WTC11 (cell line): ENCODE measurements around the gene ADAD2. TPM values are rescaled to one million over a fixed set of nuclear protein-coding genes. Genes with fewer than 3 reads are reported as not detected.

Experiments
- ATAC-seq: fragments of 200-7000 bp; cut with Tn5 transposase; 2 replicates; pipeline ENCODE4 v1.10.0; 2021; ENCODE audit warnings: mild to moderate bottlenecking, moderate library complexity
- CTCF ChIA-PET: fragments of 300-600 bp; sonication (Branson Sonifier 250); formaldehyde crosslinking; loops from one replicate; lab custom pipeline; 2021; ENCODE audit warnings: antibody characterized with exemption; lab: Charles Lee
- POLR2A ChIA-PET: fragments of 350-600 bp; sonication (Branson Sonifier 250); formaldehyde crosslinking; loops from one replicate; lab custom pipeline; 2021; ENCODE audit warnings: antibody characterized with exemption; lab: Charles Lee
- DNase-seq: peaks from one replicate; pipeline ENCODE4 v3.0.0; 2021; ENCODE audit warnings: low spot score
- H3K27ac Mint-ChIP-seq: 2 replicates; pipeline ENCODE4 v1.8.0; 2021; ENCODE audit warnings: mixed read lengths
- H3K27me3 Mint-ChIP-seq: 2 replicates; pipeline ENCODE4 v1.8.0; 2021; ENCODE audit warnings: low read depth, mild to moderate bottlenecking, moderate library complexity, mixed read lengths
- H3K36me3 Mint-ChIP-seq: 2 replicates; pipeline ENCODE4 v1.8.0; 2021; ENCODE audit warnings: mixed read lengths
- H3K4me1 Mint-ChIP-seq: 2 replicates; pipeline ENCODE4 v1.8.0; 2022; ENCODE audit warnings: mixed read lengths
- H3K4me3 Mint-ChIP-seq: 2 replicates; pipeline ENCODE4 v1.8.0; 2021; ENCODE audit warnings: mild to moderate bottlenecking, moderate library complexity, mixed read lengths
- H3K9me3 Mint-ChIP-seq: 2 replicates; pipeline ENCODE4 v1.8.0; 2021; ENCODE audit warnings: mixed read lengths
- AFF4 ChIP-seq: sonication (generic); formaldehyde crosslinking; IDR thresholded peaks from 2 replicates; pipeline ENCODE4 v1.8.1; 2023; ENCODE audit warnings: mild to moderate bottlenecking, missing genetic modification reagents, borderline replicate concordance
- AR ChIP-seq: fragments of 250-450 bp; sonication (Bioruptor Pico); IDR thresholded peaks from 2 replicates; pipeline ENCODE4 v1.9.0; 2021; ENCODE audit warnings: mild to moderate bottlenecking
- E2F5 ChIP-seq: sonication (generic); formaldehyde crosslinking; IDR thresholded peaks from 2 replicates; pipeline ENCODE4 v1.8.1; 2022; ENCODE audit warnings: mild to moderate bottlenecking, moderate library complexity, missing genetic modification reagents
- GABPB1 ChIP-seq: sonication (generic); formaldehyde crosslinking; IDR thresholded peaks from 2 replicates; pipeline ENCODE4 v1.8.1; 2023; ENCODE audit warnings: mild to moderate bottlenecking, missing genetic modification reagents
- IRF1 ChIP-seq: sonication (generic); formaldehyde crosslinking; IDR thresholded peaks from 2 replicates; pipeline ENCODE4 v1.8.0; 2023; ENCODE audit warnings: missing genetic modification reagents
- KAT7 ChIP-seq: sonication (generic); formaldehyde crosslinking; IDR thresholded peaks from 2 replicates; pipeline ENCODE4 v1.8.1; 2023; ENCODE audit warnings: missing genetic modification reagents, mild to moderate bottlenecking, borderline replicate concordance
- NFYB ChIP-seq: sonication (generic); formaldehyde crosslinking; conservative IDR thresholded peaks from 2 replicates; pipeline ENCODE4 v1.8.0; 2022; ENCODE audit warnings: low read depth, missing genetic modification reagents
- NR1H2 ChIP-seq: sonication (generic); formaldehyde crosslinking; IDR thresholded peaks from 2 replicates; pipeline ENCODE4 v1.9.0; 2021; ENCODE audit warnings: mild to moderate bottlenecking, moderate library complexity, missing genetic modification reagents
- OVOL2 ChIP-seq: fragments of 250-450 bp; sonication (Bioruptor Pico); IDR thresholded peaks from 2 replicates; pipeline ENCODE4 v1.9.0; 2021; ENCODE audit warnings: mild to moderate bottlenecking, borderline replicate concordance
- PREB ChIP-seq: sonication (generic); formaldehyde crosslinking; IDR thresholded peaks from 2 replicates; pipeline ENCODE4 v1.8.1; 2022; ENCODE audit warnings: mild to moderate bottlenecking, missing genetic modification reagents, moderate library complexity, borderline replicate concordance
- TEAD1 ChIP-seq: sonication (generic); formaldehyde crosslinking; IDR thresholded peaks from 2 replicates; pipeline ENCODE4 v1.8.0; 2022; ENCODE audit warnings: mild to moderate bottlenecking, missing genetic modification reagents
- ZNF219 ChIP-seq: sonication (generic); formaldehyde crosslinking; IDR thresholded peaks from 2 replicates; pipeline ENCODE4 v1.8.0; 2023; ENCODE audit warnings: missing genetic modification reagents, mild to moderate bottlenecking, borderline replicate concordance
- total RNA-seq: library from RNA; stranded (reverse); gene quantifications from 3 replicates; pipeline ENCODE4 v1.2.3, GENCODE V29; 2021
- TF ChIP-seq, protein P1 (sequence below): sonication (generic); formaldehyde crosslinking; IDR thresholded peaks from 2 replicates; pipeline ENCODE4 v1.8.1; 2023; ENCODE audit warnings: mild to moderate bottlenecking, missing genetic modification reagents
- TF ChIP-seq, protein P2 (sequence below): sonication (generic); formaldehyde crosslinking; IDR thresholded peaks from 2 replicates; pipeline ENCODE4 v1.8.1; 2022; ENCODE audit warnings: low read depth, missing genetic modification reagents, borderline replicate concordance
- TF ChIP-seq, protein P3 (sequence below): sonication (generic); formaldehyde crosslinking; IDR thresholded peaks from 2 replicates; pipeline ENCODE4 v1.8.1; 2023; ENCODE audit warnings: mild to moderate bottlenecking, missing genetic modification reagents
- TF ChIP-seq, protein P4 (sequence below): sonication (generic); formaldehyde crosslinking; IDR thresholded peaks from 2 replicates; pipeline ENCODE4 v1.8.0; 2022; ENCODE audit warnings: missing genetic modification reagents

The ADAD2 gene
- total RNA-seq, 1 experiment from 2014 or later, result 1.6 TPM

GRCh38 chr16:84243732-84244131 lies 52.8 kb downstream of the ADAD2 start:
- ChIA-PET POLR2A (no interaction called here), CTCF (interaction anchor here (2.4 kb wide), 1 partner anchor 64 kb away, joined by 7 read pairs; no protein-coding TSS in a partner anchor)
- H3K27ac Mint-ChIP-seq, result no peak overlapping the region
- ATAC-seq (peak; percentile 24), DNase-seq (no peak)
- H3K4me1 Mint-ChIP-seq, result no peaks in the 10 kb centered on the region
- H3K9me3 Mint-ChIP-seq, result peaks cover 19% of the 10 kb centered on the region
- no peaks in the 10 kb centered on the region for H3K27me3 Mint-ChIP-seq
- TF ChIP-seq ZNF219 (CRISPR knock-in tag) (no peak), TEAD1 (no peak), PREB (CRISPR knock-in tag) (no peak)
- TF ChIP-seq, protein P1, sequence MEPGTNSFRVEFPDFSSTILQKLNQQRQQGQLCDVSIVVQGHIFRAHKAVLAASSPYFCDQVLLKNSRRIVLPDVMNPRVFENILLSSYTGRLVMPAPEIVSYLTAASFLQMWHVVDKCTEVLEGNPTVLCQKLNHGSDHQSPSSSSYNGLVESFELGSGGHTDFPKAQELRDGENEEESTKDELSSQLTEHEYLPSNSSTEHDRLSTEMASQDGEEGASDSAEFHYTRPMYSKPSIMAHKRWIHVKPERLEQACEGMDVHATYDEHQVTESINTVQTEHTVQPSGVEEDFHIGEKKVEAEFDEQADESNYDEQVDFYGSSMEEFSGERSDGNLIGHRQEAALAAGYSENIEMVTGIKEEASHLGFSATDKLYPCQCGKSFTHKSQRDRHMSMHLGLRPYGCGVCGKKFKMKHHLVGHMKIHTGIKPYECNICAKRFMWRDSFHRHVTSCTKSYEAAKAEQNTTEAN, result no peak
- H3K4me3 Mint-ChIP-seq, result no peak overlapping the region
- no peaks in the 10 kb centered on the region for H3K36me3 Mint-ChIP-seq

DNA sequence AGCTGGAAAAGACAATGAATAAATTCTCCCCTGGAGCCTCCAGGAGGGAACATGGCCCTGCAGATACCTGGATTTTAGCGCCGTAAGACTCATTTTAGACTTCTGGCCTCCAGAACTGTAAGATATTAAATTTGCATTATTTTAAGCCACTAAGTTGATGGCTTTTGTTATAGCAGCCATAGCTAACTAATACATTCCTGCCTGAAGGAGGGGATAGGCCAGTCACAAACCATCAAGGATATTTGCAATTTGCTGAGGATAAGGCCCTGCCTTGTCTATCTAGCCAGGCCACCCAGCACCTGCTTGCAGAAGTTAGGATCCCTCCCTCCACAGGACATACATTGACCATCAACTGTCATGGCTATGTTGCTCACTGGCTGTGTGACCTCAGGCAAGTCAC lies 53.8 kb downstream of the ADAD2 start:
- ATAC-seq (no peak), DNase-seq (no peak)
- ChIA-PET POLR2A (no interaction called here), CTCF (no interaction called here)
- Mint-ChIP-seq H3K9me3 (peaks cover 19% of the 10 kb centered on the region), H3K27ac (no peak overlapping the region), H3K36me3 (no peaks in the 10 kb centered on the region), H3K27me3 (no peaks in the 10 kb centered on the region), H3K4me3 (no peak overlapping the region), H3K4me1 (no peaks in the 10 kb centered on the region)
- TF ChIP-seq AR (CRISPR knock-in tag), result no peak
- TF ChIP-seq OVOL2, result no peak
- TF ChIP-seq NR1H2 (CRISPR knock-in tag), result no peak
- TF ChIP-seq AFF4 (CRISPR knock-in tag), result no peak
- TF ChIP-seq NFYB (CRISPR knock-in tag), result no peak
- TF ChIP-seq IRF1 (CRISPR knock-in tag), result no peak
- TF ChIP-seq, protein P2, sequence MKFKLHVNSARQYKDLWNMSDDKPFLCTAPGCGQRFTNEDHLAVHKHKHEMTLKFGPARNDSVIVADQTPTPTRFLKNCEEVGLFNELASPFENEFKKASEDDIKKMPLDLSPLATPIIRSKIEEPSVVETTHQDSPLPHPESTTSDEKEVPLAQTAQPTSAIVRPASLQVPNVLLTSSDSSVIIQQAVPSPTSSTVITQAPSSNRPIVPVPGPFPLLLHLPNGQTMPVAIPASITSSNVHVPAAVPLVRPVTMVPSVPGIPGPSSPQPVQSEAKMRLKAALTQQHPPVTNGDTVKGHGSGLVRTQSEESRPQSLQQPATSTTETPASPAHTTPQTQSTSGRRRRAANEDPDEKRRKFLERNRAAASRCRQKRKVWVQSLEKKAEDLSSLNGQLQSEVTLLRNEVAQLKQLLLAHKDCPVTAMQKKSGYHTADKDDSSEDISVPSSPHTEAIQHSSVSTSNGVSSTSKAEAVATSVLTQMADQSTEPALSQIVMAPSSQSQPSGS (CRISPR knock-in tag), result no peak
- TF ChIP-seq, protein P3, sequence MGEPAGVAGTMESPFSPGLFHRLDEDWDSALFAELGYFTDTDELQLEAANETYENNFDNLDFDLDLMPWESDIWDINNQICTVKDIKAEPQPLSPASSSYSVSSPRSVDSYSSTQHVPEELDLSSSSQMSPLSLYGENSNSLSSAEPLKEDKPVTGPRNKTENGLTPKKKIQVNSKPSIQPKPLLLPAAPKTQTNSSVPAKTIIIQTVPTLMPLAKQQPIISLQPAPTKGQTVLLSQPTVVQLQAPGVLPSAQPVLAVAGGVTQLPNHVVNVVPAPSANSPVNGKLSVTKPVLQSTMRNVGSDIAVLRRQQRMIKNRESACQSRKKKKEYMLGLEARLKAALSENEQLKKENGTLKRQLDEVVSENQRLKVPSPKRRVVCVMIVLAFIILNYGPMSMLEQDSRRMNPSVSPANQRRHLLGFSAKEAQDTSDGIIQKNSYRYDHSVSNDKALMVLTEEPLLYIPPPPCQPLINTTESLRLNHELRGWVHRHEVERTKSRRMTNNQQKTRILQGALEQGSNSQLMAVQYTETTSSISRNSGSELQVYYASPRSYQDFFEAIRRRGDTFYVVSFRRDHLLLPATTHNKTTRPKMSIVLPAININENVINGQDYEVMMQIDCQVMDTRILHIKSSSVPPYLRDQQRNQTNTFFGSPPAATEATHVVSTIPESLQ (CRISPR knock-in tag), result no peak
- TF ChIP-seq KAT7 (CRISPR knock-in tag), result no peak
- TF ChIP-seq E2F5, result no peak
- TF ChIP-seq GABPB1 (CRISPR knock-in tag), result no peak
- TF ChIP-seq, protein P4, sequence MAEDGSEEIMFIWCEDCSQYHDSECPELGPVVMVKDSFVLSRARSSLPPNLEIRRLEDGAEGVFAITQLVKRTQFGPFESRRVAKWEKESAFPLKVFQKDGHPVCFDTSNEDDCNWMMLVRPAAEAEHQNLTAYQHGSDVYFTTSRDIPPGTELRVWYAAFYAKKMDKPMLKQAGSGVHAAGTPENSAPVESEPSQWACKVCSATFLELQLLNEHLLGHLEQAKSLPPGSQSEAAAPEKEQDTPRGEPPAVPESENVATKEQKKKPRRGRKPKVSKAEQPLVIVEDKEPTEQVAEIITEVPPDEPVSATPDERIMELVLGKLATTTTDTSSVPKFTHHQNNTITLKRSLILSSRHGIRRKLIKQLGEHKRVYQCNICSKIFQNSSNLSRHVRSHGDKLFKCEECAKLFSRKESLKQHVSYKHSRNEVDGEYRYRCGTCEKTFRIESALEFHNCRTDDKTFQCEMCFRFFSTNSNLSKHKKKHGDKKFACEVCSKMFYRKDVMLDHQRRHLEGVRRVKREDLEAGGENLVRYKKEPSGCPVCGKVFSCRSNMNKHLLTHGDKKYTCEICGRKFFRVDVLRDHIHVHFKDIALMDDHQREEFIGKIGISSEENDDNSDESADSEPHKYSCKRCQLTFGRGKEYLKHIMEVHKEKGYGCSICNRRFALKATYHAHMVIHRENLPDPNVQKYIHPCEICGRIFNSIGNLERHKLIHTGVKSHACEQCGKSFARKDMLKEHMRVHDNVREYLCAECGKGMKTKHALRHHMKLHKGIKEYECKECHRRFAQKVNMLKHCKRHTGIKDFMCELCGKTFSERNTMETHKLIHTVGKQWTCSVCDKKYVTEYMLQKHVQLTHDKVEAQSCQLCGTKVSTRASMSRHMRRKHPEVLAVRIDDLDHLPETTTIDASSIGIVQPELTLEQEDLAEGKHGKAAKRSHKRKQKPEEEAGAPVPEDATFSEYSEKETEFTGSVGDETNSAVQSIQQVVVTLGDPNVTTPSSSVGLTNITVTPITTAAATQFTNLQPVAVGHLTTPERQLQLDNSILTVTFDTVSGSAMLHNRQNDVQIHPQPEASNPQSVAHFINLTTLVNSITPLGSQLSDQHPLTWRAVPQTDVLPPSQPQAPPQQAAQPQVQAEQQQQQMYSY, result no peak
